Tibial nerve (tissue), 4 donors: ENCODE results near the gene LRRC8D.

Experiments
- CTCF ChIP-seq, 5 experiments: fragments of 200-600 bp in 3 of 5; fragments of 450-650 bp in 2 of 5; sonication (generic) in 3 of 5; IDR thresholded peaks; one replicate each; pipeline ENCODE4 v1.5.1; 2016 to 2019; ENCODE audit warnings: antibody characterized with exemption in 5 of 5, mild to moderate bottlenecking in 3 of 5, moderate library complexity in 2 of 5
- EP300 ChIP-seq, 2 donors: sonication (generic); formaldehyde crosslinking; IDR thresholded peaks; one replicate each; pipeline ENCODE4 v1.6.1; 2017; ENCODE audit warnings: antibody characterized with exemption in 2 of 2, mild to moderate bottlenecking in 1 of 2
- POLR2A ChIP-seq, 2 donors: fragments of 450-650 bp; IDR thresholded peaks; one replicate each; pipeline ENCODE4 v1.6.1; 2017; ENCODE audit warnings: antibody characterized with exemption in 2 of 2, mild to moderate bottlenecking in 2 of 2, moderate library complexity in 2 of 2

DNA sequence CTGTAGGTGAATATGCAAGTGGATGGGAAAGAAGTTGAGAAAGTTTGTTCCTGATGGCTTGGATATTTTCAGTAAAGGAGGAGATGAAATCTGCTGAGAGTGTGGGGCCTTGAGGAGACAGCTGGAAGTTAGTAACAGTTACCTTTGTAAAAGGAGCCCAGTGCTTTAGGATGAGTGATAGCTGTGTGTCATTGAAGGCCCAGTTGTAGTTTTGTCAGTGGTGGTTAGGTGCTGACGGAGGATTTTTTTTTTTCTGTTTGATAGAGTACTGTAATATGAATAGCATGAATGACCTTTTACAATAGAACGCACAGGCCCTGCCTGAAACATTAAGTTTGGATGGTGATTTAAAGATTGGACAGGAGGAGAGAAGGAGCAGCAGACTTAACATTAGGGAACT is 33.3 kb downstream of the LRRC8D start:
- TF ChIP-seq POLR2A (IDR thresholded peaks at IDR 0.05) (no peak), CTCF (IDR thresholded peaks at IDR 0.05) (no peak), EP300 (IDR thresholded peaks at IDR 0.05) (no peak)
